Measurements from ENCODE around the gene GRK5. TPM values are rescaled to one million over a fixed set of nuclear protein-coding genes. Genes with fewer than 3 reads are reported as not detected.

The GRK5 gene
- total RNA-seq, 1 experiment from 2014 or later: 4.8 TPM

DNA sequence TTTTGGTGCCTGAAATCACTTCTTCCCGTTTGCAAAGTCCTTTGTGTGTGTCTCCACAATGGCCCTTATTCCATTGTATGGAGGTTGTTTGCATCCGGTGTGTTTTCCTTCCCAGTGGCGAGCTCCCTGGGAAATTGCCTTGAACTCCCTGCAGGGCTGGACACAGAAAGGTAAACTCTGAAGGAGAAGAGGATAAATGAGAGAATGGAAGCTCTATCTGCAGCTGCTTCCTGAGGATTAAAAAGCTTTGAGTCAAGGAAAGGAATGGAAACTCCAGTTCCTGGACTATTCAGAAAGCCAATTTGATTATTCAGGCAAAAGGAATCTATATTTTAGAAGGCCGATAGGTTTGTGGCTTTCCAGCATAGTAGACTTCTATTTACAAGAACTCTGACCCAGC is 4.4 kb upstream of the GRK5 start:
- intact Hi-C loops (cut with micrococcal nuclease; ENCODE audit: unreplicated experiment): loop anchor here (10.0 kb wide), 2 partner anchors 452 to 652 kb away; partner anchors contain the start of gene BAG3
- H3K27me3 ChIP-seq (ENCODE audit: insufficient read depth, low read depth): no peaks in the 10 kb centered on the region
- H3K4me2 ChIP-seq: no peak overlapping the region; the same call in 1 of the 2 replicates
- no peaks in the 10 kb centered on the region for H3K79me2 ChIP-seq (ENCODE audit: low read depth)
- peak in 1 of 2 experiments; percentile 57 for DNase-seq
- H3F3A ChIP-seq (ENCODE audit: insufficient read depth, low read depth): peaks cover 10% of the 10 kb centered on the region; the same call in 1 of the 2 replicates
- BruUV-seq (replicated peaks): no TSS peak
- ChIA-PET POLR2A (ENCODE audit: unreplicated experiment) (interaction anchor here (0.5 kb wide), 1 partner anchor 129 kb away, joined by 9 read pairs; no protein-coding TSS in a partner anchor), CTCF (interaction anchor here (0.6 kb wide), 1 partner anchor 68 kb away, joined by 3 read pairs; no protein-coding TSS in a partner anchor)
- no peak overlapping the region for H3K4me3 ChIP-seq
- H3K36me3 ChIP-seq (ENCODE audit: low read depth): no peaks in the 10 kb centered on the region
- H4K20me1 ChIP-seq (ENCODE audit: insufficient read depth): no peaks in the 10 kb centered on the region
- H3K4me1 ChIP-seq (replicated peaks; ENCODE audit: insufficient read depth): peaks cover 24% of the 10 kb centered on the region
- TF ChIP-seq, protein P1, sequence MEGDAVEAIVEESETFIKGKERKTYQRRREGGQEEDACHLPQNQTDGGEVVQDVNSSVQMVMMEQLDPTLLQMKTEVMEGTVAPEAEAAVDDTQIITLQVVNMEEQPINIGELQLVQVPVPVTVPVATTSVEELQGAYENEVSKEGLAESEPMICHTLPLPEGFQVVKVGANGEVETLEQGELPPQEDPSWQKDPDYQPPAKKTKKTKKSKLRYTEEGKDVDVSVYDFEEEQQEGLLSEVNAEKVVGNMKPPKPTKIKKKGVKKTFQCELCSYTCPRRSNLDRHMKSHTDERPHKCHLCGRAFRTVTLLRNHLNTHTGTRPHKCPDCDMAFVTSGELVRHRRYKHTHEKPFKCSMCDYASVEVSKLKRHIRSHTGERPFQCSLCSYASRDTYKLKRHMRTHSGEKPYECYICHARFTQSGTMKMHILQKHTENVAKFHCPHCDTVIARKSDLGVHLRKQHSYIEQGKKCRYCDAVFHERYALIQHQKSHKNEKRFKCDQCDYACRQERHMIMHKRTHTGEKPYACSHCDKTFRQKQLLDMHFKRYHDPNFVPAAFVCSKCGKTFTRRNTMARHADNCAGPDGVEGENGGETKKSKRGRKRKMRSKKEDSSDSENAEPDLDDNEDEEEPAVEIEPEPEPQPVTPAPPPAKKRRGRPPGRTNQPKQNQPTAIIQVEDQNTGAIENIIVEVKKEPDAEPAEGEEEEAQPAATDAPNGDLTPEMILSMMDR (conservative IDR thresholded peaks at IDR 0.05): no peak
- TF ChIP-seq EZH2 (IDR thresholded peaks at IDR 0.05; ENCODE audit: low read depth): no peak
- H3K9me2 ChIP-seq (ENCODE audit: insufficient read depth): no peaks in the 10 kb centered on the region
- no peaks in the 10 kb centered on the region for H3K9me3 ChIP-seq (ENCODE audit: insufficient read depth, low read depth)
- 0 out of 2 replicates have a peak overlapping the region, but pooled peaks have one; percentile 9 for H3K27ac ChIP-seq
- no peak overlapping the region for H2AFZ ChIP-seq

DNA sequence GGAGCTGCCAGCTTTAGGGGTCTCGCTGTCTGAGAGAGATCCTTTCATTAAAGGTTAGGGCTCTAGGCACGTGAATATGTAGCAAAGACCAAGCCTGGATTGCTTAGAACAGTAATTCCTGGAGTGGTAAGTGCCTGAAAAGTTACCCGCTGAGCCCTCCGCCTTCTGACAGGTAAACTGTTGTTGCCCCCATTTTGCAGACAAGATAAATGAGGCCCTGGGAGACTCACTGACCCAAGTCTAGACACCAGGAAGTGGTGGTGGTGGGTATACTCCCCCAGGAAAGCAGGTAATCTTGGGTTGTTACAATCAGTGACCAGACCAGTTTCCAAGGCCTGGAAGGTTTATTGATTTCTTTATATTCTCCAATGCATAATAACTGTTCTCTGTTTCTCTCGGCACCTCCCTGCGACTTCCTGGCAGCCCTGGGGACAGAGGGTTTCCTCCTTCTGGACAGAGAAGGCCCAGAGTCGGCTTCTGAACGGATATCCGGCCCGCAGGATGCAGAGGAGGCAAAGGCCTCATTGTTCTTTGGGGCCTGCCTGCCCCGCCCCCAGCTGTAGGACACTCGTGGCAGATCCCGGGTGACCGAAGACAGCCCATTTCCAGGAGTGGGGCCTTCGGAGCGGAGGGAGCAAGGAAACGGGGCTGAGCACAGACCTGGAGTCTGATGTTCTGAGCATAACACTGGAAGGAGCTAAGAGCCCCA is 1.3 kb upstream of the GRK5 start:
- no peak for DNase-seq
- Histone ChIP-seq H3K4me1 (replicated peaks; ENCODE audit: insufficient read depth) (peaks cover 35% of the 10 kb centered on the region), H3K79me2 (ENCODE audit: low read depth) (no peaks in the 10 kb centered on the region), H3K36me3 (ENCODE audit: low read depth) (no peaks in the 10 kb centered on the region), H3F3A (ENCODE audit: insufficient read depth, low read depth) (peaks cover 10% of the 10 kb centered on the region; the same call in 1 of the 2 replicates), H3K27ac (0 out of 2 replicates have a peak overlapping the region, but pooled peaks have one; percentile 32), H3K27me3 (ENCODE audit: insufficient read depth, low read depth) (no peaks in the 10 kb centered on the region), H4K20me1 (ENCODE audit: insufficient read depth) (no peaks in the 10 kb centered on the region), H3K4me2 (peak overlapping the region; percentile 85), H3K9me3 (ENCODE audit: insufficient read depth, low read depth) (no peaks in the 10 kb centered on the region), H3K9me2 (ENCODE audit: insufficient read depth) (no peaks in the 10 kb centered on the region), H2AFZ (peak overlapping the region; percentile 78), H3K4me3 (peak overlapping the region; percentile 59)
- POLR2A ChIA-PET (ENCODE audit: unreplicated experiment): interaction anchor here (0.5 to 0.6 kb wide), 2 partner anchors 45 to 333 kb away, joined by 3 to 4 read pairs; no protein-coding TSS in a partner anchor
- CTCF ChIA-PET: interaction anchor here (0.6 to 1.6 kb wide), 4 partner anchors 65 to 284 kb away, joined by 3 to 15 read pairs (median 4); no protein-coding TSS in a partner anchor
- intact Hi-C loops (cut with micrococcal nuclease; ENCODE audit: unreplicated experiment): loop anchor here (1.0 to 10.0 kb wide), 6 partner anchors 46 to 649 kb away; partner anchors contain the start of gene BAG3
- TF ChIP-seq EZH2 (IDR thresholded peaks at IDR 0.05; ENCODE audit: low read depth): no peak
- TF ChIP-seq, protein P1 (conservative IDR thresholded peaks at IDR 0.05): no peak
- TSS peak; percentile 80 for BruUV-seq (replicated peaks)

DNA sequence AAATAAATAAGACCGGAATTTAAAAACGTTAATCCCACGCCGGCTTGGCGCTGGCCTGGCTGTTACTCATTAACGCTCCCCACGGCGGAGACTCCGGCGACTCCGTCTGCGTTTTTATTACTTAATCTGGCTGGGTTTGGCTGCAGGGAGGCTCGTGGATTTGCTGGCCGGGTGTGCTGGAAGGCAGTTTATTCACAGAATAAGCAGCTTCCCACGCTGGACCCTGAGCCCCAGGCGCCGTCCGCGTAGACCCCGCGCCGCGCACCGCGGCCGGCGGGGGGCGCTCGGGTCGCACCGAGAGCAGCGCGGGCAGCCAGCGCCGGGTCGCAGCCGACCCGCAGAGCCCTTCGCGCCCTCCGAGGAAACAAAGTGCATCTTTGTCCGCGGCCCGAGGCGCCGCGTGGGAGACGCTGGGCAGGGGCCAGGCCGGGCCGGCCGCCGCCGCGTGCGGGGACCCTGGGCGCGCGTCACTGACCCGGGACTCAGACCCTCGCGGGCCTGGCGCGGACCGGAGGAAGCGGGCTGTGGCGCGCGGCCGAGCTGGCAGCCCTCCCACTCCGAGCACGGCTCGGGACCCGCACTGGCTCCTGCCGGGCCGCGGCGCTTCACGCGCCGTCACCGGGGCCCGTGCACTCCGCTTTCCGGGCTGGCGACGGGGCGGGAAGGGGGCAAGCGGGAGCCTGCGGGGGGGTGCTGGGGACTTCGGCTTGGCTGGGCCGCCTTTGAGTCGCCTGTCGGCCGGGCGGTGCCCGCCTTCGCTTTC is 587 bp upstream of the GRK5 start:
- peaks cover 32% of the 10 kb centered on the region for H3K4me1 ChIP-seq (replicated peaks; ENCODE audit: insufficient read depth)
- H3F3A ChIP-seq (ENCODE audit: insufficient read depth, low read depth): peaks cover 10% of the 10 kb centered on the region; the same call in 1 of the 2 replicates
- H2AFZ ChIP-seq: peak overlapping the region; percentile 78
- POLR2A ChIA-PET (ENCODE audit: unreplicated experiment): interaction anchor here (0.5 to 0.8 kb wide), 4 partner anchors 46 to 332 kb away, joined by 3 to 11 read pairs (median 4); no protein-coding TSS in a partner anchor
- H3K79me2 ChIP-seq (ENCODE audit: low read depth): no peaks in the 10 kb centered on the region
- no peaks in the 10 kb centered on the region for H3K27me3 ChIP-seq (ENCODE audit: insufficient read depth, low read depth)
- intact Hi-C loops (cut with micrococcal nuclease; ENCODE audit: unreplicated experiment): loop anchor here (1.0 to 10.0 kb wide), 6 partner anchors 46 to 648 kb away; partner anchors contain the start of gene BAG3
- BruUV-seq (replicated peaks): no TSS peak
- TF ChIP-seq, protein P1 (conservative IDR thresholded peaks at IDR 0.05): peak; percentile 36
- TF ChIP-seq EZH2 (IDR thresholded peaks at IDR 0.05; ENCODE audit: low read depth): no peak
- H3K9me2 ChIP-seq (ENCODE audit: insufficient read depth): no peaks in the 10 kb centered on the region
- no peaks in the 10 kb centered on the region for H3K9me3 ChIP-seq (ENCODE audit: insufficient read depth, low read depth)
- CTCF ChIA-PET: interaction anchor here (0.5 to 1.6 kb wide), 9 partner anchors 46 to 638 kb away, joined by 3 to 15 read pairs (median 4); partner anchors contain the start of gene TIAL1
- DNase-seq: peak in 1 of 2 experiments; percentile 65
- H4K20me1 ChIP-seq (ENCODE audit: insufficient read depth): no peaks in the 10 kb centered on the region
- H3K4me2 ChIP-seq: peak overlapping the region; percentile 85
- H3K4me3 ChIP-seq: peak overlapping the region; percentile 59
- H3K36me3 ChIP-seq (ENCODE audit: low read depth): no peaks in the 10 kb centered on the region
- H3K27ac ChIP-seq: peak overlapping the region; percentile 32; the same call in 1 of the 2 replicates

Data from PC-9 (cell line).